Fibroblast of mammary gland (primary cell): ENCODE measurements around the gene FAR2.

ENCODE experiments used
- DNase-seq: peaks from one replicate; pipeline ENCODE4 v3.0.0-alpha.2; 2010; ENCODE audit warnings: low read depth
- H3K4me3 ChIP-seq: 2 replicates; pipeline ENCODE4 v1.5.1; 2011; ENCODE audit warnings: low read depth, mild to moderate bottlenecking, low read length, moderate library complexity; ENCODE audit not compliant: control insufficient read depth
- CTCF ChIP-seq: conservative IDR thresholded peaks from 2 replicates; pipeline ENCODE4 v1.5.1; 2011; ENCODE audit warnings: low read depth, low read length, inconsistent platforms; ENCODE audit not compliant: control insufficient read depth, insufficient read depth

The FAR2 gene

GRCh38 chr12:29240441-29240840 is 91.4 kb downstream of the FAR2 start:
- no peak for DNase-seq
- H3K4me3 ChIP-seq: no peak overlapping the region
- no peak for TF ChIP-seq CTCF

- DNase-seq: peak; percentile 96
- peak; percentile 14 for TF ChIP-seq CTCF
- H3K4me3 ChIP-seq: no peak overlapping the region
These were observed 92.9 kb downstream of the FAR2 start for GRCh38 chr12:29241821-29242591.

- H3K4me3 ChIP-seq: no peak overlapping the region
- no peak for DNase-seq
- no peak for TF ChIP-seq CTCF
These were observed 93.9 kb downstream of the FAR2 start for GRCh38 chr12:29242921-29243431.

GRCh38 chr12:29244159-29244765 is 95.2 kb downstream of the FAR2 start:
- H3K4me3 ChIP-seq: no peak overlapping the region
- TF ChIP-seq CTCF: no peak
- DNase-seq: no peak

- TF ChIP-seq CTCF: no peak
- DNase-seq: peak; percentile 94
- H3K4me3 ChIP-seq: no peak overlapping the region
These were observed 96.2 kb downstream of the FAR2 start for GRCh38 chr12:29245246-29245645.

- TF ChIP-seq CTCF: no peak
- DNase-seq: no peak
- no peak overlapping the region for H3K4me3 ChIP-seq
These were observed 100.9 kb downstream of the FAR2 start for GRCh38 chr12:29249930-29250329.
